Kidney (tissue), 14 donors: Measurements from ENCODE around the gene SDK1. TPM values are rescaled to one million over a fixed set of nuclear protein-coding genes. Genes with fewer than 3 reads are reported as not detected.

Experiments
- DNase-seq, 5 donors: peaks; one replicate each; pipeline ENCODE4 v3.0.0-alpha.2; 2013 to 2020
- FAIRE-seq: peaks from 2 replicates; lab custom pipeline; 2012; peaks lifted over from hg19 to GRCh38; lab: Jason Lieb, UNC
- H3K27ac ChIP-seq, 2 donors: one replicate each; pipeline ENCODE4 v1.7.0; 2013; ENCODE audit warnings: low read depth in 2 of 2, low read length in 2 of 2, inconsistent platforms in 1 of 2
- H3K27me3 ChIP-seq: one replicate; pipeline ENCODE4 v1.7.1; 2013; ENCODE audit warnings: low read length, inconsistent platforms; ENCODE audit not compliant: control insufficient read depth, insufficient read depth
- H3K36me3 ChIP-seq, 3 donors: one replicate each; pipeline versions ENCODE4 v1.7.0 to v1.7.1; 2013; ENCODE audit warnings: low read length in 3 of 3, control low read depth in 1 of 3, inconsistent platforms in 1 of 3; ENCODE audit not compliant: insufficient read depth in 3 of 3, control insufficient read depth in 2 of 3
- H3K4me1 ChIP-seq, 3 donors: one replicate each; pipeline versions ENCODE4 v1.7.0 to v1.7.1; 2013; ENCODE audit warnings: low read length in 3 of 3, inconsistent platforms in 1 of 3, low read depth in 1 of 3; ENCODE audit not compliant: control insufficient read depth in 2 of 3, insufficient read depth in 2 of 3
- H3K4me3 ChIP-seq, 3 donors: one replicate each; pipeline versions ENCODE4 v1.7.0 to v1.8.1; 2013; ENCODE audit warnings: low read length in 3 of 3, control low read depth in 1 of 3, inconsistent platforms in 1 of 3
- H3K9ac ChIP-seq, 3 donors: one replicate each; pipeline versions ENCODE4 v1.7.0 to v1.7.1; 2013; ENCODE audit warnings: low read length in 3 of 3, control low read depth in 1 of 3, inconsistent platforms in 1 of 3
- H3K9me3 ChIP-seq, 3 donors: one replicate each; pipeline versions ENCODE4 v1.7.0 to v1.7.1; 2013; ENCODE audit warnings: low read length in 3 of 3, control low read depth in 1 of 3, inconsistent platforms in 1 of 3; ENCODE audit not compliant: control insufficient read depth in 2 of 3, insufficient read depth in 1 of 3
- intact Hi-C: fragments of 100-400 bp; cut with DNase I; formaldehyde crosslinking; loops from one replicate; pipeline ENCODE4 v1.11.1; 2022
- polyA plus RNA-seq: library from polyadenylated mRNA; stranded (reverse); fragments of 350-450 nt; fragmentation: Illumina TruSeq; extraction: RNeasy Lipid Tissue Mini Kit (QIAGEN cat#74804); gene quantifications from one replicate; pipeline ENCODE4 v1.2.3, GENCODE V29; 2014; ENCODE audit warnings: low read depth, low replicate concordance; ENCODE audit not compliant: insufficient read depth
- total RNA-seq: library from RNA; stranded (reverse); fragmentation: NEBNext Ultra II Directional; extraction: Animal tissue kit (Norgen Biotek cat#: 25700); gene quantifications from one replicate; pipeline ENCODE4 v1.2.1, GENCODE V29; 2021
- TF ChIP-seq, protein P1 (sequence below): IDR thresholded peaks from 3 replicates; pipeline ENCODE4 v1.5.1; 2012; ENCODE audit warnings: mild to moderate bottlenecking, moderate library complexity, borderline replicate concordance; ENCODE audit not compliant: insufficient read depth; ENCODE audit errors: extremely low read depth
- donor health status: control.
- donor health status: control.
- donor health status: control.
- donor health status: control.
- donor health status: control.
- donor health status: DM: yes; HTN: yes; CAD: no.
- donor health status: Normal renal cell carcinoma (clear cell type).

The SDK1 gene
- total and polyA plus RNA-seq, 2 donors from 2014 or later: 2.0 to 38.3 TPM

DNA sequence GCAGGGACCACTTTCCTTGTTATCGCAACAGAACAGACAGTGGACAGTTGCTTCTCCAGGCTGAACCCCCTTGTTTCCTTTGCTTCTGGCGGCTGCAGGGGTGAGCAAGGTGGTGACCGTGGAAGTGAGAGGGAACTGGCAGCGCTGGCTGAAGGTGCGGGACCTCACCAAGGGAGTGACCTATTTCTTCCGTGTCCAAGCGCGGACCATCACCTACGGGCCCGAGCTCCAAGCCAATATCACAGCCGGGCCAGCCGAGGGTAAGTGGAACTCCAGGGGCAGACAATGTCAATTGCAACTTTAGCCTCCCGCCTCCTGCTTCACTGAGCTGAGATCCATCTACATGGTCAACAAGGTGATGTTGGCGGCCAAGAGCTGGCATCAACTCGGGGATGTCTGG, 919.0 kb downstream of the SDK1 start:
- no peak overlapping the region for H3K27ac ChIP-seq
- H3K27me3 ChIP-seq: no peaks in the 10 kb centered on the region
- H3K36me3 ChIP-seq: peaks cover 0 to 2% (median 0%) of the 10 kb centered on the region in 3 donors
- no peak overlapping the region for H3K9ac ChIP-seq
- FAIRE-seq (no peak), DNase-seq (no peak)
- no peaks in the 10 kb centered on the region for H3K4me1 ChIP-seq
- intact Hi-C loops: no loop called here
- no peaks in the 10 kb centered on the region for H3K9me3 ChIP-seq
- TF ChIP-seq, protein P1, sequence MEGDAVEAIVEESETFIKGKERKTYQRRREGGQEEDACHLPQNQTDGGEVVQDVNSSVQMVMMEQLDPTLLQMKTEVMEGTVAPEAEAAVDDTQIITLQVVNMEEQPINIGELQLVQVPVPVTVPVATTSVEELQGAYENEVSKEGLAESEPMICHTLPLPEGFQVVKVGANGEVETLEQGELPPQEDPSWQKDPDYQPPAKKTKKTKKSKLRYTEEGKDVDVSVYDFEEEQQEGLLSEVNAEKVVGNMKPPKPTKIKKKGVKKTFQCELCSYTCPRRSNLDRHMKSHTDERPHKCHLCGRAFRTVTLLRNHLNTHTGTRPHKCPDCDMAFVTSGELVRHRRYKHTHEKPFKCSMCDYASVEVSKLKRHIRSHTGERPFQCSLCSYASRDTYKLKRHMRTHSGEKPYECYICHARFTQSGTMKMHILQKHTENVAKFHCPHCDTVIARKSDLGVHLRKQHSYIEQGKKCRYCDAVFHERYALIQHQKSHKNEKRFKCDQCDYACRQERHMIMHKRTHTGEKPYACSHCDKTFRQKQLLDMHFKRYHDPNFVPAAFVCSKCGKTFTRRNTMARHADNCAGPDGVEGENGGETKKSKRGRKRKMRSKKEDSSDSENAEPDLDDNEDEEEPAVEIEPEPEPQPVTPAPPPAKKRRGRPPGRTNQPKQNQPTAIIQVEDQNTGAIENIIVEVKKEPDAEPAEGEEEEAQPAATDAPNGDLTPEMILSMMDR: no peak
- no peak overlapping the region for H3K4me3 ChIP-seq

DNA sequence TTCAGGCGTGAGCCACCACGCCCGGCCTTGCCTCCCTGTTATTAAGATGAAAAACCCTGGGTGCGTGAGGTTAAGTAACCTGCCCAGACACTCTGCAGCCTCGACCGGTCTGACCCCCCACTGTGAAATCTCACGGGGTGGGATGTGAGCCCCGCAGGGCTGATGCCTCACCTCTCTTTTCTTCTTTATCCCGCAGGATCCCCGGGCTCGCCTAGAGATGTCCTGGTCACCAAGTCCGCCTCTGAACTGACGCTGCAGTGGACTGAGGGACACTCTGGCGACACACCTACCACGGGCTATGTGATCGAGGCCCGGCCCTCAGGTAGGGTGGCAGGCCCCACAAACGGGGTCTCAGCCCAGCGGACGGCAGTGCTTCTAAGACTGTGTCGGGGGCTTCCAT, 920.0 kb downstream of the SDK1 start:
- H3K4me1 ChIP-seq: no peaks in the 10 kb centered on the region
- TF ChIP-seq, protein P1: no peak
- H3K9ac ChIP-seq: no peak overlapping the region
- FAIRE-seq (no peak), DNase-seq (no peak)
- no peaks in the 10 kb centered on the region for H3K27me3 ChIP-seq
- no peak overlapping the region for H3K27ac ChIP-seq
- H3K36me3 ChIP-seq: peaks cover 0 to 2% (median 0%) of the 10 kb centered on the region in 3 donors
- intact Hi-C loops: no loop called here
- no peaks in the 10 kb centered on the region for H3K9me3 ChIP-seq
- H3K4me3 ChIP-seq: no peak overlapping the region

DNA sequence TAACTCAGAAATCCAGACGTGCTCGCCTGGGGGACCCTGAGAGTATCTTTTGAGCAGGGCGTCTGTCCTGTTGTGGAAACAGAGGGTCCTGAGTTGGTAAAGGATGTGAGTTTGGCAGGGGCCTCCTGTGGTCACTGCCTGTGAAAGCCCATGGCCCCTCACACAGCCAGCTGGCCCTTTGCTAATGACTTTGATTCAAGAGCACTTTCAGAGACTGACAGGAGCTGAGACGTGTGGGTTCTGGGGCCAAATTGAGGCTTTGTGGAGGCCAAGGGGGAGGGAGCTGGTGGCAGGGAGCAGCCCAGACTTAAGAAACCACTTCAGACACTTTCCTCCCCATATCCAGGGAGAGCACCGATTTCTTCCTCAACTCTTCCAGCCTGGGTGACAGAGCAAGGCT, 921.6 kb downstream of the SDK1 start:
- intact Hi-C loops: no loop called here
- Histone ChIP-seq H3K9me3 (no peaks in the 10 kb centered on the region), H3K4me1 (no peaks in the 10 kb centered on the region), H3K9ac (no peak overlapping the region), H3K27me3 (no peaks in the 10 kb centered on the region), H3K27ac (no peak overlapping the region), H3K4me3 (no peak overlapping the region), H3K36me3 (peaks cover 0 to 2% (median 0%) of the 10 kb centered on the region in 3 donors)
- no peak for DNase-seq
- TF ChIP-seq, protein P1: no peak
- no peak for FAIRE-seq

DNA sequence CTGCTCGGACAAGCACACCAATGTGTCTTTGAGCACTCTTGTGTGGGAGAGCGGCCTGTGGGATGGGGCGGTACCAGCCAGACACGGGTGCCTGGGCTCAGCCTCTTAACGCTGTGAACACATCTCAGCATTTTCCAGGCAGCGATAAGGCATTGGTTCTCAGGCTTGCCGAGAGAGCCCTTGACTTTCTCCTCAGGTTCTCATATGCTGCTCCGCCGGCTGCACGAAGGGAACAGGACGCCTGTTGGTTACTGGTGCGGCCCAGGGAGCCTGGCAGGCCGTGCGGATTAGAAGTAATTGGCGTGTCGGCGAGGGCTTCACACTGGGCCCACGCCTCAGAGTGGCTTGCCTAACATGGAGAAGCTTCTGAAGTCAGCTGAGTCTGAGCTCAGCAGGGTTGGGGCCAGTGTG, 924.3 kb downstream of the SDK1 start:
- no peaks in the 10 kb centered on the region for H3K4me1 ChIP-seq
- DNase-seq: peak in 3 of 5 donors; percentile 48 to 57 (median 48)
- no peak overlapping the region for H3K27ac ChIP-seq
- no peak for FAIRE-seq
- no peak overlapping the region for H3K9ac ChIP-seq
- TF ChIP-seq, protein P1: no peak
- no peaks in the 10 kb centered on the region for H3K27me3 ChIP-seq
- peaks cover 0 to 2% (median 0%) of the 10 kb centered on the region in 3 donors for H3K36me3 ChIP-seq
- no peaks in the 10 kb centered on the region for H3K9me3 ChIP-seq
- H3K4me3 ChIP-seq: no peak overlapping the region
- intact Hi-C loops: no loop called here
